GM19467 (cell line): ENCODE results near the gene GYS1.
"Not testable (repeated sequence)": the region's sequence is repeated elsewhere in the genome, so short reads cannot be mapped to it uniquely, and the experiment has no call there.

Source experiments
- ATAC-seq: cut with Tn5 transposase; IDR thresholded peaks from one replicate; pipeline ENCODE4 v1.9.1; 2021; ENCODE audit warnings: mild to moderate bottlenecking, moderate library complexity; ENCODE audit not compliant: unreplicated experiment

Gene GYS1

DNA sequence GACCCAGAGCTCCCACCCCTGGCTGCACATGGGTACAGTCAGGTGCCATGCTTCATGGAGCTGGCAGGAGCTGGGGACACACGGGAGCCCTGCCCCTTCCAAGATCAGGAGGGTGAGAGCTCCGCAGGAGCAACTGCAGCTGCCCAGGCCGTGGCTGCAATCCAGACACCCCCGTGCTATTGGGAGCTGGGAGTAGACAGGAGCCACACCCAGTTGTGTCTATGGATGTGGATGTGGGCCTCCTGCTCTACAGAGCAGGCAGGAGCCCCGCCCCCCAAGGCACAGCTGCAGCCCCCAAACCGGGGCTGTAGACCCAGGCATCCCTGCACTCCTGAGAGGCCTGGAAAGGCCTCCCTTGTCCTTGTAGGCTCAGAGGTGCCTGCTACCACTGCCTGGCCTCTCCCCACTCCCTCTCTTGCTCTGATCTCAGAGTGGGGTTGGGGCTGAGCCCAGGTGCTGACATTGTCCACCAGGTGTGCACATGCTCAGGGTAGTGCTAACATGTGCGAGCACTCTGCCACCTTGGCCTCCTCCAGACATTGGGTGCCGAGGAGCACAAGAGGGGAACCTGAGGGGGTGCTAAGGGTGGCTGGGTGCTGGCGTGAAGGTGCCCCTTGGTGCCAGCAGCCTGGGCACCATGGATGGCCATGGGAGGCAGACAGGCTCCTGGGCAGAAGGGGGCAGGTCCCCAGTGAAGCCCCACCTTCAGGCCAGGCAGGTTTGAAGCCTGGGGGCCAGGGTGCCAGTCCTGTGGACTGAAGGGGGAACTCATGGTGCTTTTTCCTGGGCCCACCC, 46.4 kb downstream of the GYS1 start:
- ATAC-seq: no peak

DNA sequence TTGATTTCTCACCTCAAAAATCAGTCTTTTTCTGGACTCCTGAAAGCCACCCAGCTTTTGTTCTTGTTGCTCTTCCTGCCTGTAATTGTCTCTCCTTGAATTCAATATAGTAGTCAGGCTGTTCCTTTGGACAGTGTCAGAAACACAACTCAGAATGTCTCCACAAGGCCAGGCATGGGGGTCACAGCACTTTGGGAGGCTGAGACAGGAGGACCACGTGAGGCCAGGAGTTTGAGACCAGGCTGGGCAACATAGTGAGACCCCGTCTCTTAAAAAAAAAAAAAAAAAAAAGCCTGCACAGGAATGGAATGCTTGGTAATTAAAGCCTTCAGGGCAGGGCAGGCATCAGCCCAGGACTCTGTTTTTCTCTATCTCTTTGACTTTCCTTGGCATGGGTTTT, 47.3 kb downstream of the GYS1 start:
- no peak for ATAC-seq

DNA sequence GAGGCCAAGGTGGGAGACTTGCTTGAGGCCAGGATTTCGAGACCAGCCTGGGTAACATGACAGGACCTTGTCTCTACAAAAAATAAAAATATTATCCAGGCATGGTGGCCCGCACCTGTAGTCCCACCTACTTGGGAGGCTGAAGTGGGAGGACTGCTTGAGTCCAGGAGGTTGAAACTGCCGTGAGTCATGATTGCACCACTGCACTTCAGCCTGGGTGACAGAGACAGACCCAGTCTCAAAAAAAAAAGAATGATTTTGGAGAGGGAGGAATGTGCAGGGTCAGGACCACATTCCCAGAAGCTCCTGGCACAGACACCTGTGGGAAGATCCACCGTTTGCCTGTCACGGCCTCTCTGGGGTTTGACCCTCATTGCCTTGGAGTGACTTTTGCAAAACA, 47.7 kb downstream of the GYS1 start:
- no peak for ATAC-seq

DNA sequence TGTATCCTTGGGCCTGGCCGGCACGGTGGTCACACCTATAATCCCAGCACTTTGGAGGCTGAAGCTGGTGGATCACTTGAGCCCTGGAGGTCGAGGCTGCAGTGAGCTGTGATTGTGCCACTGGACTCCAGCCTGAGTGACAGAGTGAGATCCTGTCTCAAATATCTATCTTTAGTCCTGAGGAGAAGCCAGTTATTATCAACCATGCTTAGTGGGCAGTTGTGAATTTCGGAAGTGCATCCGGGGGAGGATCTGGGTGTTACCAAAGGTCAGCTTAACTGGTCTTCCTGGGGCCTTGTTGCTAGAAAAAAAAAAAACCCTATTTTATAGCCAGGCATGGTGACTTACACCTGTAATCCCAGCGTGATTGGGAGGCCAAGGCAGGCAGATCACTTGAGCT, 50.0 kb downstream of the GYS1 start:
- no peak for ATAC-seq

DNA sequence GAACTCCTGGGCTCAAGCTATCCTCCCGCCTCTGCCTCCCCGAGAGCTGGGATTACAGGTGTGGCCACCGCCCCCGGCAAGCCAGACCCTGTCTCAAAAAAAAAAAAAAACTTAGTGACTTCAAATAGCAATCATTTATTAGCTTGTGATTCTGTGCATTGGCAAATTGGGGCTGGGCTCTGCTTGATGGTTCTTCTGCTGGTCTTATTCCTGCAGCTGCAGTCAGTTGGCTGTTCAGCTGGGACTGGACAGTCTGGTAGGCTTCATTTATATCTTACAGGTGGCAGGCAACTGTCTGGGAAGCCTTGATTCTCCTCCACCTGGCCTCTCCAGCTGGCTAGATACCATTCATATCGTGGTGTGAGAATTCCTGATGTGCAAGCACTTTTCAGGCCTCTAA, 52.2 kb downstream of the GYS1 start:
- ATAC-seq: no peak

DNA sequence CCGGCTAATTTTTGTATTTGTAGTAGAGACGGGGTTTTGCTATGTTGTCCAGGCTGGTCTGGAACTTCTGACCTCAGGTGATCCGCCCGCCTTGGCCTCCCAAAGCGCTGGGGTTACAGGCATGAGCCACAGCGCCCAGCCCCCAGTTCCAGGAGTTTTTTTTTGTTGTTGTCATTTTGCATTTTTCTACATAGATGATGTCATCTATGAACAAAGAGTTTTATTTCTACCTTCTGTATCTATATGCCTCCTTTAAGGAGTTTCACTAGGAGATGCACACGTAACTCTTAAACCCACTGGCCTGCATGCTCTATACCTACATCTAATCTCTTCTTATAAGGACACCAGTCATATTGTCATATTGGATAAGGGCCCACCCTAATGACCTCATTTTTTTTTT, 54.9 kb downstream of the GYS1 start:
- no peak for ATAC-seq

DNA sequence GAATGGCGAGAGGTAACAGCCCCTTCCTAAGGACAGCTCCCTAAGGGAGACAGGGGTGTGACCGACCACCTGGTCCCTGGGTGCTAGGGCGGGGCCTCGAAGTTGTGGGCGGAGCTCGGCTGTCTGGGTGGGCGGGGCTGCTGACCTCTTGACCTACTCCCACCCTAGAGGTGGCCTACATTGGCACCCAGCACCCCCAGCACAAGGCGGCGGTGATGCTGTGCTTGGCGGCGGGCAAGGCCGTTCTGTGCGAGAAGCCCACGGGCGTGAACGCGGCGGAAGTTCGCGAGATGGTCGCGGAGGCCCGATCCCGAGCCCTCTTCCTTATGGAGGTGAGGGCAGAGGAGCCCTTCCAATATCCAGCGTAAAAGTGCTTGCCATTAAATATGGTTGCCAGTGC, 57.2 kb downstream of the GYS1 start:
- no peak for ATAC-seq

DNA sequence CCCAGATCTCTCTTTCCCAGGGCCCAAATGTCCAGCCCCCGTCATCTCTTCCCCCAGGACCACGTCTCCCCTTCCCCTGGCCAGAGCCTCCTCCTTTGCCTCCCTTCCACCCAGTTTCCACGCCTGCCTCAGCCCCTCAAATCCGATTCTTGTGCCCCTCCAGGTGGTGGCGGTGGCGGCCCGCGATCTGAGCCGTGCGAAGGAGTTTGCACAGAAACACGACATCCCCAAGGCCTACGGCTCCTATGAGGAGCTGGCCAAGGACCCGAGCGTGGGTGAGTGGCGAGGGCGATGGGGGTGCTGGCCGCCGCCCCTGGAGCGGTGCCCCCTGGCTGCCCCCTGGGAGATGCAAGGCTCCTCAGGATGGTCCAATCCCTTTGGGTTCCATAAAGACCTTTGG, 58.3 kb downstream of the GYS1 start:
- no peak for ATAC-seq

DNA sequence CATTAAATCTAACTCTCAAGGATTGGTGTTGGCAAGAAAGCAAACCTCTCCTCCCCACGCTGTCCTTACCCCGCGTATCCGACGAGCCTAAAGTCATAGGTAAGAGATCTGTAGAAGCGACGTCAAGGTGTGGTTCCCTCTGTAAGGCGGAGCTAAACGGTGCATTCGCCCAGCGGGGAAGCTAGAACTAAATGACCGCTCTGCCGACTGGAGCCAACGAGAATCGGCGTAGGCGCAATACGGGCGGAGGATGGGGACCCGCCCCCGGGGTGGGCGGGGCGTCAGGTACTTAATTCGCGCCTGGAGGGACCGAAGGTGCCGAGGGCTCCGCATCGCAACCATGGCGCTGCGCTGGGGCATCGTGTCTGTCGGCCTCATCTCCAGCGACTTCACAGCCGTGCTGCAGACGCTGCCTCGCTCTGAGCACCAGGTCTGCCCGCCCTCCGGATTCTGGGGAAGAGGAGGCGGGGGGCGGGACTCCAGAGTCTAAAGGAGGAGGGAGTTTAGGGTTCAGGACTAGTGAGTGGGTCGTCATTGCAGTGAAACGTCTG, 59.7 kb downstream of the GYS1 start, which contains the start of gene DHDH:
TSS of gene DHDH (plus strand) at position 318 of the 551 bp plus-strand sequence. CDS start at position 341, 23 bp downstream.
- ATAC-seq: peak; percentile 69

DNA sequence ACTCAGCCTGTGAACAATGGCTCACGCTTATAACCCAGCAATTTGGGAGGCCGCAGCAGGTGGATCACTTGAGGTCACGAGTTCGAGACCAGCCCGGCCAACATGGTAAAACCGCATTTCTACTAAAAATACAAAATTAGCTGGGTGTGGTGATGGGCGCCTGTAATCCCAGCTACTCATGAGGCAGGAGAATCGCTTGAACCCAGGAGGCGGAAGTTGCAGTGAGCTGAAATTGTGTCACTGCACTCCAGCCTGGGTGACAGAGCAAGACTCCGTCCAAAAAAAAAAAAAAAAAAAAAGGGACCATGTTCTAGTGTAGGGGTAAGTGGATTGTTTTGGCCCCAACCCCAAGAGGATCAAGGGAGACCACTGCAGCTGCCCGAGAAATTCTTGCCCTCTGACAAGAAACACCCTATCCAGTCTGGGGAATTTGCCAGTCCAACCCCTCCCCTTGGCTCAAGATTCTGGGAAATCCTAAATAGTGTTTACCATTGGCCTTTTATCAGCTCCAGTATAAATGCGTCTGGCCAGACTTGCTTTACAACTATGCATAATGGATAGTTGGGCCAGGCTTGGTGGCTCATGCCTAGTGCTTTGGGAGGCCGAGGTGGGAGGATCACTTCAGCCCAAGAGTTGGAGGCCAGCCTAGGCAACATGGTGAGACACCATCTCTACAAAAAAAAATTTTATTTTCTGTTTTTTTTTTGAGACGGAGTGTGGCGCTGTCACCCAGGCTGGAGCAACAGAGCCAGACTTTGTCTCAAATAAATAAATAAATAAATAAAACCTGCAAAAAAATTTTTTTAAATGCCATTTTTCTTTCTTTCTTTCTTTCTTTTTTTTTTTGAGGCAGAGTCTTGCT, 64.7 kb downstream of the GYS1 start:
- ATAC-seq: no peak

DNA sequence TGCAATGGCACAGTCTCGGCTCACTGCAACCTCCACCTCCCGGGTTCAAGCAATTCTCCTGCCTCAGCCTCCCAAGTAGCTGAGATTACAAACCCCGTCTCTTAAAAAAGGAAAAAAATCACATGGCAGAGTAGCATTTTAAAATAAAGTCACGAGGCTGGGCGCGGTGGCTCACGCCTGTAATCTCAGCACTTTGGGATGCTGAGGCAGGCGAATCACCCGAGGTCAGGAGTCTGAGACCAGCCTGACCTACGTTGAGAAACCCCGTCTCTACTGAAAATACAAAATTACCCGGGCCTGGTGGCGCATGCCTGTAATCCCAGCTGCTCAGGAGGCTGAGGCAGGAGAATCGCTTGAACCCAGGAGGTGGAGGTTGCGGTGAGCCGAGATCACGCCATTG, 65.4 kb downstream of the GYS1 start:
- not testable (repeated sequence) for ATAC-seq

DNA sequence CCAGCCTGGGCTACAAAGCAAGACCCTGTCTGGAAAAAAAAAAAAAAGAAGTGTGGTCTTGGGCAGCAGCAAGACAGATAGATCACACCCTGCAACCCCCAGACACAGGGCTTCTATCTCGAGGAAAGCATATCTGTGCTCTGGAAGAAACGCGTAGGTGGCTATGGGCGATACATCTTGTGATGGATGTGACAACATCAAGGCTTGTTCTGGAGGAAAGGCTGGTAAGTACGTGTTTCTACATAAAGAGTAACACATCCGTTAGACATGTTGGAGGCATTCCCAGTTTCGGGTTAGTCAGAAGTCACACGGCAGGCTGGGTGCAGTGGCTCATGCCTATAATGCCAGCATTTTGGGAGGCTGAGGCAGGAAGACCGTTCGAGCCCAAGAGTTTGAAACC, 66.2 kb downstream of the GYS1 start:
- ATAC-seq: no peak

DNA sequence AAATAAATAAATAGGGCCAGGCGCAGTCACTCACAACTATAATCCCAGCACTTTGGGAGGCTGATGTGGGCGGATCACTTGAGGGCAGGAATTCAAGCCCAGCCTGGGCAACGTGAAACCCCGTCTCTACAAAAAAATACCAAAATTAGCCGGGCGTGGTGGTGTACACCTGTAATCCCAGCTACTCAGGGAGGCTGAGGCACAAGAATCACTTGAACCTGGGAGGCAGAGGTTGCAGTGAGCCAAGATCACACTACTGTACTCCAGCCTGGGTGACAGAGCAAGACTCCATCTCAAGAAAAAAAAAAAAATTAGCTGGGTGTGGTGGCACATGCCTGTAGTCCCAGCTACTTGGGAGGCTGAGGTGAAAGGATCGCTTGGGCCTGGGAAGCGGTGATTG, 67.2 kb downstream of the GYS1 start:
- not testable (repeated sequence) for ATAC-seq

DNA sequence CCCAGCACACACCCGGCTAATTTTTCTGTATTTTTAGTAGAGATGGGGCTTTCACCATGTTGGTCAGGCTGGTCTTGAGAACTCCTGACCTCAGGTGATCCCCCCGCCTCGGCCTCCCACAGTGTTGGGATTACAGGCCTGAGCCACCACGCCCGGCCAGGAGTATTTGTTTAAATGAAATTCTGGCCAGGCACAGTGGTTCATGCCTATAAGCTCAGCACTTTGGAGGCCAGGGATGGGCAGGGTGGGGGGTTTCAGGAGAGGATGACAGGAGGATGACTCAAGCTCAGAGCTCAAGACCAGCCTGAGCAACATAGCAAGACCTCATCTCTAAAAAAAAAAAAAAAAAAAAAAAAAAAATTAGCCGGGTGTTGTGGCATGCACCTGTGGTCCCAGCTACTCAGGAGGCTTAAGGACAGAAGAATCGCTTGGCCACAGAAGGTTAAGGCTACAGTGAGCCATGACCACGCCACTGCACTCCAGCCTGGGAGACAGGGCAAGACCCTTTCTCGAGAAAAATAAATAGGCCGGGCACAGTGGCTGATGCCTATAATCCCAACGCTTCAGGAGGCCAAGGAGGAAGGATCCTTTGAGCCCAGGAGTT, 67.8 kb downstream of the GYS1 start:
- ATAC-seq: no peak

DNA sequence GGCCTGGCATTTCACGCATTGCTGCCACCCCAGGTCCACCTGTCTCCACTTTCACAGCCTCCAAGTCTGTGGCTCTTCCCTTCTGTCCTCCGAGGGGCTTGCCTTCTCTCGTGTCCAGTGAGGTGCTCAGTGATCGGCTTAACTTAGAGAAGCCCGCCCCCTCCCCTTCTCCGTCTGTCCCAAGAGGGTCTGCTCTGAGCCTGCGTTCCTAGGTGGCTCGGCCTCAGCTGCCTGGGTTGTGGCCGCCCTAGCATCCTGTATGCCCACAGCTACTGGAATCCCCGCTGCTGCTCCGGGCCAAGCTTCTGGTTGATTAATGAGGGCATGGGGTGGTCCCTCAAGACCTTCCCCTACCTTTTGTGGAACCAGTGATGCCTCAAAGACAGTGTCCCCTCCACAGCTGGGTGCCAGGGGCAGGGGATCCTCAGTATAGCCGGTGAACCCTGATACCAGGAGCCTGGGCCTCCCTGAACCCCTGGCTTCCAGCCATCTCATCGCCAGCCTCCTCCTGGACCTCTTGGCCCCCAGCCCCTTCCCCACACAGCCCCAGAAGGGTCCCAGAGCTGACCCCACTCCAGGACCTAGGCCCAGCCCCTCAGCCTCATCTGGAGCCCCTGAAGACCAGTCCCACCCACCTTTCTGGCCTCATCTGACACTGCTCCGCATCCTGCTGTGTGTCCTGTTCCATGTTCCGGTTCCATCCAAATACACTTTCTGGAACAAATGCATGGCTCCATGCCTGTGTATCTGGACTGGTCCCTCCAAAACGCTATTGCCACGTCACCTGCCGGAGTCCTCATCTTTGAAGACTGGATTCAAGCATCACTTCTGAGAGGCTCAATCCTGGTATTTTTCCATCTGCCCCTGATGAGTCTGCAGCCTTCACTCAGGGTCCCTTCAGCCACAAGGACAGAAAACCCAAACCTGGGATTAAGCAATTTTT, 70.3 kb downstream of the GYS1 start:
- no peak for ATAC-seq

DNA sequence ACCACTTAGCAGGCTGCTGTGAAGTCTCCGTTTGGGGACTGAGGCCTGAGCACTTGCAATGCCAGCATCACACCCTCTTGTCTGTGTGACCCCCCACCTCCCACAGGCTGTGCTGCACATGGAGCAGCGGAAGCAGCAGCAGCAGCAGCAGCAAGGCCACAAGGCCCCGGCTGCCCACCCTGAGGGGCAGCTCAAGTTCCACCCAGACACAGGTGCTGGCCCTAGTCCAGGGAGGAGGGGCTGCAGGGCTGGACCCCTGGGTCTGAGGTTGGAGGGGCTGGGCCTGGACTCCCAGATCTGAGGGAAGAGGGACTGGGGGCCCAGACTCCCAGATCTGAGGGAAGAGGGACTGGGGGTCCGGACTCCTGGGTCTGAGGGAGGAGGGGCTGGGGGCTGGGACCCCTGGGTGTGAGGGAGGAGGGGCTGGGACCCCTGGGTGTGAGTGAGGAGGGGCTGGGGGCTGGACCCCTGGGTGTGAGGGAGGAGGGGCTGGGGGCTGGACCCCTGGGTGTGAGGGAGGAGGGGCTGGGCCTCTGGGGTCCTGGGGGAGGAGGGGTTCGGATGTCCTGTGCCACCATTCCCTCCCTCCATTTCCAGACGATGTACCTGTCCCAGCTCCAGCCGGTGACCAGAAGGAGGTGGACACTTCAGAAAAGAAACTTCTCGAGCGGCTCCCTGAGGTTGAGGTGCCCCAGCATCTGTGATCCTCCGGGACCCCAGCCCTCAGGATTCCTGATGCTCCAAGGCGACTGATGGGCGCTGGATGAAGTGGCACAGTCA, 71.2 kb downstream of the GYS1 start:
- no peak for ATAC-seq

DNA sequence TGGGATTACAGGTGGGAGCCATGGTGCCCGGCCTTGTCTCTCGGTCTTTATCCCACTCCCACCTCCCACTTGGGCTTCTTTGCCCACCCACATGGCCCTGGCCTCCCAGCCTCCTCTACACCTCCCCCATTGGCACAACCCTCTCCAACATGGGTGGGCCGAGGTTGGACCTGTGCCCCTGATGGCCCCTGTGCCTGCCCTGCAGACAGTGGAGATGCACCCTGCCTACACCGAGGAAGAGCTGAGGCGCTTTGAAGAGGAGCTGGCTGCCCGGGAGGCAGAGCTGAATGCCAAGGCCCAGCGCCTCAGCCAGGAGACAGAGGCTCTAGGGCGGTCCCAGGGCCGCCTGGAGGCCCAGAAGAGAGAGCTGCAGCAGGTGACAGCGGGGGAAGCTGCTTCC, 72.2 kb downstream of the GYS1 start:
- no peak for ATAC-seq

DNA sequence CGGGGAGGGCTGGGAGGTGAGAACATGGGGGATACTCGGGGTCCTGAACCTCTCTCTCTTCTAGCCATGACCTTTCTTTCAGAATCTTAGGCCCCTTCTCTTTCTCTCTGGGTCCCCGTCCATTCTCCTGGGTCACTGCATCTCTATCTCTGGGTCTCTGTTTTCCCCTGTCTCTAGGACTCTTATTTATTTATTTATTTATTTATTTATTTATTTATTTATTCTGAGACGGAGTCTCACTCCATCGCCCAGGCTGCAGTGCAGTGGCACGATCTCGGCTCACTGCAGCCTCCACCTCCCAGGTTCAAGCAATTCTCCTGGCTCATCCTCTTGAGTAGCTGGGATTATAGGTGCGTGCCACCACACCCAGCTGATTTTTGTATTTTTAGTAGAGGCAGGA, 73.8 kb downstream of the GYS1 start:
- ATAC-seq: not testable (repeated sequence)

DNA sequence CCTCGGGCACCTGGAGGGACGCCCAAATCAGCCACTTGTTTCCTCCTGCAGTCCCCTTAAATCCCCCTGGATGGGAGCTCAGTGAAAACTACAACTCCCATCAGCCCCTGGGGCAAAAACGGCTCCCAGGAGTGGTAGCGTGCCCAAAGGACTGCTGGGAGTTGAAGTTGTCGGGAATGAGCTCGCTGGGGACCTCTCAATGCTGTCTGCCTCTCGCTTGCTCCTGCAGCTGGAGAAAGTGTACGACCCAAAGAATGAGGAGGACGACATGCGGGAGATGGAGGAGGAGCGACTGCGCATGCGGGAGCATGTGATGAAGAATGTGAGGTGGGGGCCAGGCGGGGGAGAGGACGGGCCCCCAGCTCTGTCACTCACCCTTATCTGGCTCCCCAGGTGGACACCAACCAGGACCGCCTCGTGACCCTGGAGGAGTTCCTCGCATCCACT, 74.3 kb downstream of the GYS1 start:
- no peak for ATAC-seq
